ENCODE measurements around the gene ZDHHC21.

Gene ZDHHC21

DNA sequence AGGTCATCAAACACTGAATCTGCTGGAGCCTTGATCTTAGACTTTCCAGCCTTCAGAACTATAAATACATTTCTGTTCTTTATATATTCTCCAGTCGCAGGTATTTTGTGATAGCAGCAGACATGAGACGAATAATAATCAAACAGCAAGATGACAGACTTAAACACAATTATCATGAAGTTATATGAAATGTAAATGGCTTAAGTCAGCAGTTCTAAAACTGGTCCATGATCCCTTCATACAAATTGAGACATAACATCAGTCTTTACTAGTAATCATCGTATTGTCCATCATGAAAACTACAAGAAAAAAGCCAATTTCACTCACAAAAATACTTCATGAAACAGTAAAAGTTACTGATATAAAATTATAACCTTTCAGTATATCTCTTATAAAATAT is 101.8 kb downstream of the ZDHHC21 start:
- H3K27me3 ChIP-seq (ENCODE audit: control insufficient read depth, insufficient read depth, low read length) = no peaks in the 10 kb centered on the region
- H3K4me1 ChIP-seq (ENCODE audit: control insufficient read depth, low read depth, low read length) = no peaks in the 10 kb centered on the region
- H3K36me3 ChIP-seq (ENCODE audit: control insufficient read depth, low read depth, low read length) = no peaks in the 10 kb centered on the region
- H3K9me3 ChIP-seq (ENCODE audit: control insufficient read depth, low read depth, low read length) = no peaks in the 10 kb centered on the region
- no peak overlapping the region for H3K27ac ChIP-seq (ENCODE audit: low read length)
- no peak overlapping the region for H3K9ac ChIP-seq (ENCODE audit: low read length)
- H3K4me3 ChIP-seq (ENCODE audit: low read length) = no peak overlapping the region

DNA sequence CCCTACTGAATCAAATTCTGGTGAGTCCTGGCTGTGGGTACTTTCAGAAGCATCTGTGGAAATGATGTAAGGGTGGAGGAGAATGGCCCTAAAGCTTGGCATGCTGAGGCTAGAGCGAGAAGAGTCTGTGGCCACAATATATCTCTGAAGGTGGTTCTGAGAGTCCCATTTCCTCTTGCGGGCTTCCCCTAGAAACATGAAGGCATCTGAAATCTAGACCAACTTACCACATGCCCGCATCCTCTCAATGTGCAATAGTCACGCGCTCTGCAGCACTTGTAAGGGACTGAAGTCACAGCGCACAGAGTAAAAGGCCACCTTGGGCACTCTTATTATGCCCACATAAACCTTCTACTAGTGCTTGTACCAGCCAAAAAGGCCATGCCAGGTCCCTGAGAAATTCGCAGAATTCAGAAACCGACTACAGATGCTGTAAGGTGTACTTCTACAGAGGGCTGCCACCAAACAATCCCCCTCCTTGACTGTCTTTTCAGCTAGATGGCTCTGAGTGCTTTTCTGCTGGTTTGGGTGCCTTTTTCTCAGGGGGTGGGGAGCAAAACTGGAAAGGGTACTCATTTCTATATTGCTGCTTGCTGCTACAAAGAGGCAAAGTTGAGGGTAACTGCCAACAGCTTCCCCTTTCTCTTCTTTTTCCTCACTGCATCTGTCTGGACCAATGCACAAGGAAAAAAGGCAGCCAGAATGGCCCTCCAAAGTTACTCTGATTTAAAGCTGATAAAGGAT is 107.3 kb downstream of the ZDHHC21 start:
- H3K4me1 ChIP-seq (ENCODE audit: control insufficient read depth, low read depth, low read length) = no peaks in the 10 kb centered on the region
- H3K9me3 ChIP-seq (ENCODE audit: control insufficient read depth, low read depth, low read length) = no peaks in the 10 kb centered on the region
- H3K4me3 ChIP-seq (ENCODE audit: low read length) = no peak overlapping the region
- H3K9ac ChIP-seq (ENCODE audit: low read length) = no peak overlapping the region
- H3K36me3 ChIP-seq (ENCODE audit: control insufficient read depth, low read depth, low read length) = no peaks in the 10 kb centered on the region
- no peaks in the 10 kb centered on the region for H3K27me3 ChIP-seq (ENCODE audit: control insufficient read depth, insufficient read depth, low read length)
- H3K27ac ChIP-seq (ENCODE audit: low read length) = no peak overlapping the region

DNA sequence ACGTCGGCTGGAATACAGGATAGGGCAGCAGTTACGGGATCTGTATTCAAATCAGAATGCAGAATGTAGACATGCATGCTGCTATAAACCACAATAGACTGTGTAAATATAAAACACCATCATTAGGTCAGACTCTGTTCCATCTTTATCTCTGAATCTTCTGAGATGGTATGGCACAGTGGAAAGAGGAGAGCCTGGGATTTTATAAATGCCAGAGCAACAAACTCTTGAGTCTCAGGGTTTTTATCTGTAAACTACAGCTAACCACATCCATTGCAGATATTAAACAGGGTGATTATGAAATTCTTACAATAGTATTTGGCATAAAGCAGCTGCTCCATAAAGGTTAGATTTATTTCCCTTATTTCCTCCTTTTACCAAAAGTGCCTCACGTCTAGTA is 108.7 kb downstream of the ZDHHC21 start:
- no peaks in the 10 kb centered on the region for H3K4me1 ChIP-seq (ENCODE audit: control insufficient read depth, low read depth, low read length)
- no peak overlapping the region for H3K9ac ChIP-seq (ENCODE audit: low read length)
- H3K27me3 ChIP-seq (ENCODE audit: control insufficient read depth, insufficient read depth, low read length) = no peaks in the 10 kb centered on the region
- H3K36me3 ChIP-seq (ENCODE audit: control insufficient read depth, low read depth, low read length) = no peaks in the 10 kb centered on the region
- H3K27ac ChIP-seq (ENCODE audit: low read length) = no peak overlapping the region
- H3K4me3 ChIP-seq (ENCODE audit: low read length) = no peak overlapping the region
- no peaks in the 10 kb centered on the region for H3K9me3 ChIP-seq (ENCODE audit: control insufficient read depth, low read depth, low read length)

DNA sequence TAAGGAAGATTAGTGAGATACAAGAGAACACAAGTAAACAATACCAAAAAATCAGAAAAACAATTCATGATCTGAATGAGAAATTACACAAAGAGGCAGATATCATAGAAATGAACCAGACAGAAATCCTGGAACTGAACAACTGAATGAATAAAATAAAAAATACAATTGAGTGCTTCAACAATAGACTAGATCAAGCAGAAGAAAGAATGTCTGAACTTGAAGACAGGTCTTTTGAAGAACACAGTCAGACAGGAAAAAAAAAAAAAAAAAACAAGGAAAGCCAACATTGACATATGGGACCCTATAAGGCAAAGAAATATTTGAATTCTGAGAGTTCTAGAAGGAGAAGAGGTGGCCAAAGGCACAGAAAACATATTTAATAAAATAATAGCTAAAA is 115.2 kb downstream of the ZDHHC21 start:
- no peaks in the 10 kb centered on the region for H3K4me1 ChIP-seq (ENCODE audit: control insufficient read depth, low read depth, low read length)
- no peak overlapping the region for H3K4me3 ChIP-seq (ENCODE audit: low read length)
- H3K27me3 ChIP-seq (ENCODE audit: control insufficient read depth, insufficient read depth, low read length) = no peaks in the 10 kb centered on the region
- H3K27ac ChIP-seq (ENCODE audit: low read length) = no peak overlapping the region
- H3K9ac ChIP-seq (ENCODE audit: low read length) = no peak overlapping the region
- no peaks in the 10 kb centered on the region for H3K36me3 ChIP-seq (ENCODE audit: control insufficient read depth, low read depth, low read length)
- no peaks in the 10 kb centered on the region for H3K9me3 ChIP-seq (ENCODE audit: control insufficient read depth, low read depth, low read length)

DNA sequence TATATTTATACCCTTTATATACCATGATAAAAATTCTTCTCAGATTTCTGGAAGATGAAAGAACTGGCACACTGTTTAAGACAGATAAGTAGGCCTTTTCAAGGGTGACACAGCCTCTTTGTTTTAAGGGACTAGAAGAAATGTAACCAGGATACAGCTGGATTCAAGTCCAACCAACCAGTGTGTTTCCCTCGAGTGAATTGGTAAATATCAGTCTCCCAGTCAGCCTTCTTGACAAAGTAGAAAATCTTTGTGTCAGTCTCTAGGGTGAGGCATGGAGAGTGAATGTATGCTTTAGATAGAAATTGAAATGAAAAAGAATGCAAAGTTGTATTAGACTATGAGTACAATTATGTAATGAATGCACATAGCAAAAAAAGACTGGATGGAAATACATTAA is 119.1 kb downstream of the ZDHHC21 start:
- H3K9ac ChIP-seq (ENCODE audit: low read length) = no peak overlapping the region
- H3K27ac ChIP-seq (ENCODE audit: low read length) = no peak overlapping the region
- no peak overlapping the region for H3K4me3 ChIP-seq (ENCODE audit: low read length)
- H3K36me3 ChIP-seq (ENCODE audit: control insufficient read depth, low read depth, low read length) = no peaks in the 10 kb centered on the region
- no peaks in the 10 kb centered on the region for H3K9me3 ChIP-seq (ENCODE audit: control insufficient read depth, low read depth, low read length)
- no peaks in the 10 kb centered on the region for H3K27me3 ChIP-seq (ENCODE audit: control insufficient read depth, insufficient read depth, low read length)
- no peaks in the 10 kb centered on the region for H3K4me1 ChIP-seq (ENCODE audit: control insufficient read depth, low read depth, low read length)

DNA sequence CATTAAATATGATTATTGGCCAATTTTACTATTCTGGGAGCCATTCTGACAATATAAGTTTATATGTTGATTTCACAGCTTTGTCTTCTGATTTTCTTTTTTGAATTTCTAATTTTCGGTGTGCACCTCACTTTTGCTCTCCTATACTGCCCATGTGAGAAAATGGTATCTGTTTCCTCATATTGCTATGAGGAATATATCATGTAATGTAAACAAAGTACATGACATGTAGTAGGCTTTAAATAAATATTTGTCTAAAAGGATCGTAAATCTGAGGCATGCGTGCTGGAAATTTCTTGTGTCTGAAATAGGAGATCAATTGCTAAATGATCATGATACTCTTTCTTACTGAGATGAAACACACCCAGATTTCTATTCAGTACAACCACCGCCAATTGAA is 119.9 kb downstream of the ZDHHC21 start:
- Histone ChIP-seq H3K27me3 (ENCODE audit: control insufficient read depth, insufficient read depth, low read length) (no peaks in the 10 kb centered on the region), H3K4me1 (ENCODE audit: control insufficient read depth, low read depth, low read length) (no peaks in the 10 kb centered on the region), H3K9ac (ENCODE audit: low read length) (no peak overlapping the region), H3K36me3 (ENCODE audit: control insufficient read depth, low read depth, low read length) (no peaks in the 10 kb centered on the region), H3K4me3 (ENCODE audit: low read length) (no peak overlapping the region), H3K27ac (ENCODE audit: low read length) (no peak overlapping the region), H3K9me3 (ENCODE audit: control insufficient read depth, low read depth, low read length) (no peaks in the 10 kb centered on the region)

DNA sequence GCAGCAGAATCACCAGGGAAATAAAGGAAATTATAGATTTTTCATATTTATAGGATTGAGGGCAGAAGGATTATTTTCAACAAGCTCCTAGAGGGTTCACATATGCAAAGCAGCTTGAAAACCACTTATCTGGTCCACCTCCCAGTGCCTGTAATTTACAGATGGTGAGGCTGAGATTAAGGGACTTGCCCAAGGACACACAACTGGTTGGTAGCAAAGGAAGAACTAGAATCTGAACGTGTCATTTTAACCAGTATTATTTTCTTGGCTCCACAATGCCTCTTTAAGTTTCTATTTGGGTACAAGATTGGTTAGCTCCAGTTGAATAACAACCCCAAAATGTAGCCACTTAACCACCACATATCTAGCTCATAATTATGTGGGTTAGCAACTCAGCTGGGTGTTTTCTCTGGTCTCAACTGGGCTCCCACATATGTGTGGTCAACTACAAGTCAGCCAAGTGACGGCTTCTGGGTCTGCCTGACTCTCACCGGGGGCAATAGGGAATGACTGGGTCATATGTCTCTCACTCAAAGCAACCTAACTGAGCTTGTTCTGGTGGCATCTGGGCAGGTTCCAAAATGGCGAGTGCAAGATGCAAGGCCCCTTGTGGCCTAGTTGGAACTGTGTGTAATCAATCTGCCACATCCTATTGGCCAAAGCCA is 127.7 kb downstream of the ZDHHC21 start:
- Histone ChIP-seq H3K27me3 (ENCODE audit: control insufficient read depth, insufficient read depth, low read length) (no peaks in the 10 kb centered on the region), H3K9ac (ENCODE audit: low read length) (no peak overlapping the region), H3K36me3 (ENCODE audit: control insufficient read depth, low read depth, low read length) (no peaks in the 10 kb centered on the region), H3K27ac (ENCODE audit: low read length) (no peak overlapping the region), H3K4me1 (ENCODE audit: control insufficient read depth, low read depth, low read length) (peaks cover 10% of the 10 kb centered on the region), H3K9me3 (ENCODE audit: control insufficient read depth, low read depth, low read length) (no peaks in the 10 kb centered on the region), H3K4me3 (ENCODE audit: low read length) (no peak overlapping the region)

DNA sequence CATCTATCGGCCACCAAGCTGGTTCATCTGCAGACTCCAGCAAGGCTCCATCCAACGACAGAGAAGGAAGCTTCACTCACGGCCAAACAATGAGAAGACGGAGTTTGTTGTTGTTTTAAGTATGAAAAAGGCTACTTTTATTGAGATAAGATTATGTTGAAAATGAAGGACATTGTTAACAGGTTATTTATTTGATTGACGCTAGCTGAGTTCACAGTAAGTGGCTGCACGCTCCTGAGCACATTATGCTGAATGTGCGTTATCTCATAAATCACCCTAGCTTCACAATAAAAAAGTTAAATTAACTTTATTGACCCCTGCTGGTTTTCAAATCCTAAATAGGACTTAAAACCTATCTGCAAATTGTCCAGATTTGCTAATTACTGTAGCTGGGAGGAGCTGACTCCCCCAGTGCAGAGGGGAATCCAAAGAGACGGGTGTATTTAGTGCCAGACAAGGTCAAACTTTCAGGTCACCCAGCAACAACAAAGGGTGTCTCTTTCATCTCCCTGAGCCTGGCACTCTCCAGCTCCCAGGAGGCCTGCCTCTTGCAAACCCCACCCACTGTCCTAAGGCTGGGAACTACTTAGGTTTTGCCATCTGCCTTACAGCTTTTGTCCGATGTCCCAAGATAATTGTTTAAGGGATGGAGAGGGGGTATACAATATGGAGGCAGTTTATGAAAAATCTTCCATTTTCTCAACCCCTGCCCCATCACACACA is 129.2 kb downstream of the ZDHHC21 start:
- Histone ChIP-seq H3K9me3 (ENCODE audit: control insufficient read depth, low read depth, low read length) (no peaks in the 10 kb centered on the region), H3K27ac (ENCODE audit: low read length) (no peak overlapping the region), H3K9ac (ENCODE audit: low read length) (no peak overlapping the region), H3K4me1 (ENCODE audit: control insufficient read depth, low read depth, low read length) (peaks cover 10% of the 10 kb centered on the region), H3K27me3 (ENCODE audit: control insufficient read depth, insufficient read depth, low read length) (no peaks in the 10 kb centered on the region), H3K4me3 (ENCODE audit: low read length) (no peak overlapping the region), H3K36me3 (ENCODE audit: control insufficient read depth, low read depth, low read length) (no peaks in the 10 kb centered on the region)

DNA sequence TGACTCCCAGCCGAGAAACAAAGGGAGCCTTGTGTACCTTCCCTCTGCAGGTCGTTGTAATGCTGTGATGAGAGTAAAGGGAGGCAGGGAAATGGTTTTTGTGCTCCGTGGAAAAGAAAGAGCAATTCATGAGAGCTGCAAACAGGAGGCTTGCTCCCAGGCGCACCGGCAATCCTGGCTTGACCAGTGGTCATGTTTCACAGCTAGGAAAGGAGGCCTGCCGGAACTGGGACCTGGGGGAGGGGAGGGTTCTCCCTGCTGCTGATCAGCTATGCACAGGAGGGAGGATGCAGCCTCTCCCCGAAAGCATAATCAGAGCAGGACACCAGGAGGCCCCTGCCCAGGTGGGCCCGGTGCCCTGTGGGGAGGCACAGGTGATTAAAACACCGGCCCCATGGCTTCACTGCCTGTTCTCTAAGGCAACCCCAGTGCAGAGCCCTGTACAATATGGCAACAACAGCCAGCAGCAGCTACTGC is 131.3 kb downstream of the ZDHHC21 start:
- H3K36me3 ChIP-seq (ENCODE audit: control insufficient read depth, low read depth, low read length) = no peaks in the 10 kb centered on the region
- H3K27ac ChIP-seq (ENCODE audit: low read length) = no peak overlapping the region
- no peak overlapping the region for H3K9ac ChIP-seq (ENCODE audit: low read length)
- H3K4me1 ChIP-seq (ENCODE audit: control insufficient read depth, low read depth, low read length) = peaks cover 10% of the 10 kb centered on the region
- H3K4me3 ChIP-seq (ENCODE audit: low read length) = no peak overlapping the region
- H3K9me3 ChIP-seq (ENCODE audit: control insufficient read depth, low read depth, low read length) = no peaks in the 10 kb centered on the region
- no peaks in the 10 kb centered on the region for H3K27me3 ChIP-seq (ENCODE audit: control insufficient read depth, insufficient read depth, low read length)
